ENCODE results near the gene TMEM150B. TPM values are rescaled to one million over a fixed set of nuclear protein-coding genes. Genes with fewer than 3 reads are reported as not detected.

TMEM150B gene
- total RNA-seq, 1 experiment from 2014 or later, result not detected

GRCh38 chr19:55308281-55308680 lies 16.9 kb downstream of the TMEM150B start:
- ChIA-PET RAD21 (ENCODE audit: low non-redundant PET in 1 of 2, low total read pairs in 2 of 2, uncharacterized antibody in 2 of 2, unreplicated experiment in 2 of 2) (interaction anchor here in 1 of 2 experiments (1.0 kb wide), 1 partner anchor 196 kb away, joined by 3 read pairs; no protein-coding TSS in a partner anchor), CTCF (no interaction called here), POLR2A (no interaction called here)
- BruUV-seq (replicated peaks), result no TSS peak
- Histone ChIP-seq H3K9ac (ENCODE audit: low read length) (no peak overlapping the region), H3K27me3 (ENCODE audit: insufficient read depth, low read length) (no peaks in the 10 kb centered on the region), H3K79me2 (ENCODE audit: insufficient read depth, low read length) (no peaks in the 10 kb centered on the region), H3K9me2 (ENCODE audit: insufficient read depth) (no peaks in the 10 kb centered on the region), H3K4me2 (ENCODE audit: low read length) (no peak overlapping the region), H3K27ac (ENCODE audit: low read depth, low read length) (no peak overlapping the region), H4K20me1 (ENCODE audit: insufficient read depth) (no peaks in the 10 kb centered on the region), H3K4me3 (replicated peaks in 1 of 2; ENCODE audit: low read depth in 1 of 2, low read length in 2 of 2) (no peak overlapping the region), H3K9me3 (ENCODE audit: control insufficient read depth in 1 of 2, insufficient read depth in 1 of 2, low read depth in 1 of 2, low read length in 2 of 2) (no peaks in the 10 kb centered on the region), H2AFZ (ENCODE audit: low read depth, low read length, poor library complexity, severe bottlenecking) (no peak overlapping the region), H3K36me3 (ENCODE audit: control insufficient read depth in 1 of 2, insufficient read depth in 2 of 2, low read length in 2 of 2) (peaks cover 6 to 15% of the 10 kb centered on the region in 2 experiments; a peak in 3 of 4 replicates), H3K4me1 (ENCODE audit: control insufficient read depth in 1 of 2, insufficient read depth in 2 of 2, low read length in 2 of 2) (no peaks in the 10 kb centered on the region)
- ATAC-seq, result no peak
- TF ChIP-seq ZBTB33 (IDR thresholded peaks at IDR 0.05; ENCODE audit: extremely low read depth, insufficient replicate concordance, low read length) (no peak), ZNF274 (IDR thresholded peaks at IDR 0.05; ENCODE audit: low read depth, low read length) (no peak), RAD21 (IDR thresholded peaks at IDR 0.05; ENCODE audit: low read depth) (no peak), JUND (IDR thresholded peaks at IDR 0.05) (no peak), REST (IDR thresholded peaks at IDR 0.05; ENCODE audit: low read depth) (no peak), EZH2phosphoT487 (IDR thresholded peaks at IDR 0.05; ENCODE audit: borderline replicate concordance) (no peak), MAX (IDR thresholded peaks at IDR 0.05) (no peak), ELF1 (IDR thresholded peaks at IDR 0.05; ENCODE audit: borderline replicate concordance, low read depth) (no peak), YY1 (IDR thresholded peaks at IDR 0.05; ENCODE audit: extremely low read depth, insufficient replicate concordance, low read depth, low read length) (no peak)
- TF ChIP-seq, protein P1, sequence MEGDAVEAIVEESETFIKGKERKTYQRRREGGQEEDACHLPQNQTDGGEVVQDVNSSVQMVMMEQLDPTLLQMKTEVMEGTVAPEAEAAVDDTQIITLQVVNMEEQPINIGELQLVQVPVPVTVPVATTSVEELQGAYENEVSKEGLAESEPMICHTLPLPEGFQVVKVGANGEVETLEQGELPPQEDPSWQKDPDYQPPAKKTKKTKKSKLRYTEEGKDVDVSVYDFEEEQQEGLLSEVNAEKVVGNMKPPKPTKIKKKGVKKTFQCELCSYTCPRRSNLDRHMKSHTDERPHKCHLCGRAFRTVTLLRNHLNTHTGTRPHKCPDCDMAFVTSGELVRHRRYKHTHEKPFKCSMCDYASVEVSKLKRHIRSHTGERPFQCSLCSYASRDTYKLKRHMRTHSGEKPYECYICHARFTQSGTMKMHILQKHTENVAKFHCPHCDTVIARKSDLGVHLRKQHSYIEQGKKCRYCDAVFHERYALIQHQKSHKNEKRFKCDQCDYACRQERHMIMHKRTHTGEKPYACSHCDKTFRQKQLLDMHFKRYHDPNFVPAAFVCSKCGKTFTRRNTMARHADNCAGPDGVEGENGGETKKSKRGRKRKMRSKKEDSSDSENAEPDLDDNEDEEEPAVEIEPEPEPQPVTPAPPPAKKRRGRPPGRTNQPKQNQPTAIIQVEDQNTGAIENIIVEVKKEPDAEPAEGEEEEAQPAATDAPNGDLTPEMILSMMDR (IDR thresholded peaks at IDR 0.05 in 2 of 3, conservative IDR thresholded peaks at IDR 0.05 in 1 of 3; ENCODE audit: borderline replicate concordance in 1 of 3, insufficient read depth in 1 of 3, low read depth in 2 of 3, low read length in 2 of 3), result no peak
- DNase-seq (ENCODE audit: low read depth, low spot score), result no peak
- intact Hi-C loops (cut with micrococcal nuclease), result no loop called here

Measured in HCT116 (cell line).